HG02623 (cell line): ENCODE data around the gene SUPV3L1.

Experiments
- ATAC-seq: cut with Tn5 transposase; IDR thresholded peaks from one replicate; pipeline ENCODE4 v1.9.1; 2021; ENCODE audit warnings: moderate library complexity; ENCODE audit not compliant: unreplicated experiment

Gene SUPV3L1

GRCh38 chr10:69201045-69201444, 21.0 kb downstream of the SUPV3L1 start:
- no peak for ATAC-seq

- no peak for ATAC-seq
Observed at GRCh38 chr10:69202332-69202731, 22.3 kb downstream of the SUPV3L1 start.

- no peak for ATAC-seq
Observed at GRCh38 chr10:69208761-69209160, 28.7 kb downstream of the SUPV3L1 start.

GRCh38 chr10:69209787-69210484, 29.9 kb downstream of the SUPV3L1 start:
- no peak for ATAC-seq

- ATAC-seq, result no peak
Observed at GRCh38 chr10:69211104-69211503, 31.1 kb downstream of the SUPV3L1 start.

- ATAC-seq, result no peak
Observed at GRCh38 chr10:69211524-69211923, 31.5 kb downstream of the SUPV3L1 start.

- no peak for ATAC-seq
Observed at GRCh38 chr10:69213591-69214311, 33.7 kb downstream of the SUPV3L1 start.

- no peak for ATAC-seq
Observed at GRCh38 chr10:69214666-69215131, 34.7 kb downstream of the SUPV3L1 start.

GRCh38 chr10:69215405-69216171, 35.6 kb downstream of the SUPV3L1 start:
- no peak for ATAC-seq

- no peak for ATAC-seq
Observed at GRCh38 chr10:69216577-69217118, 36.6 kb downstream of the SUPV3L1 start.

- no peak for ATAC-seq
Observed at GRCh38 chr10:69217119-69217754, 37.2 kb downstream of the SUPV3L1 start.

- no peak for ATAC-seq
Observed at GRCh38 chr10:69218831-69219230, 38.8 kb downstream of the SUPV3L1 start.

GRCh38 chr10:69220041-69220451, 40.0 kb downstream of the SUPV3L1 start, which contains the start of gene HKDC1:
Gene HKDC1, plus strand, starts transcription at chr10:69220332. Its CDS starts 104 bp downstream, at chr10:69220436.
- no peak for ATAC-seq

GRCh38 chr10:69220507-69220906, 40.5 kb downstream of the SUPV3L1 start:
- no peak for ATAC-seq

- peak; percentile 92 for ATAC-seq
Observed at GRCh38 chr10:69222157-69223027, 42.4 kb downstream of the SUPV3L1 start.

- ATAC-seq, result peak; percentile 2
Observed at GRCh38 chr10:69223028-69223342, 43.0 kb downstream of the SUPV3L1 start.

GRCh38 chr10:69224862-69225657, 45.0 kb downstream of the SUPV3L1 start:
- ATAC-seq, result no peak

- no peak for ATAC-seq
Observed at GRCh38 chr10:69225681-69226080, 45.6 kb downstream of the SUPV3L1 start.

GRCh38 chr10:69226919-69227450, 47.0 kb downstream of the SUPV3L1 start:
- ATAC-seq, result no peak
